AG04450 (cell line): ENCODE results near the gene HES5. TPM values are rescaled to one million over a fixed set of nuclear protein-coding genes. Genes with fewer than 3 reads are reported as not detected.
"Not testable (repeated sequence)": the region's sequence is repeated elsewhere in the genome, so short reads cannot be mapped to it uniquely, and the experiment has no call there.

Source experiments
- CTCF ChIA-PET: fragments of 300-600, 350-600 bp; formaldehyde crosslinking; extraction: SDS; loops from one replicate; lab custom pipeline; 2022; ENCODE audit warnings: antibody characterized with exemption, inconsistent platforms; lab: Charles Lee
- POLR2A ChIA-PET: fragments of 350-600 bp; formaldehyde crosslinking; extraction: SDS; loops from one replicate; lab custom pipeline; 2021; ENCODE audit warnings: antibody characterized with exemption, inconsistent platforms; lab: Yijun Ruan, JAX
- DNase-seq: peaks from one replicate; pipeline ENCODE4 v3.0.0-alpha.2; 2011; ENCODE audit warnings: low read depth, low spot score
- H3K27ac ChIP-seq: one replicate; pipeline ENCODE4 v1.5.1; 2012; ENCODE audit warnings: low read depth, low read length, control low read depth
- H3K27me3 ChIP-seq: one replicate; pipeline ENCODE4 v1.6.0; 2012; ENCODE audit warnings: low read length; ENCODE audit not compliant: control insufficient read depth, insufficient read depth
- H3K4me3 ChIP-seq: 2 replicates; pipeline ENCODE4 v1.5.1; 2011; ENCODE audit warnings: mild to moderate bottlenecking, low read depth, low read length, control low read depth
- H3K9me3 ChIP-seq: 2 replicates; pipeline ENCODE4 v1.5.1; 2012; ENCODE audit warnings: low read length; ENCODE audit not compliant: control insufficient read depth, insufficient read depth
- CTCF ChIP-seq: IDR thresholded peaks from 2 replicates; pipeline ENCODE4 v1.5.1; 2011; ENCODE audit warnings: low read depth, low read length, control low read depth, inconsistent platforms
- polyA plus RNA-seq: library from polyadenylated mRNA; depleted of rRNA; stranded (reverse); fragments of >200 nt; gene quantifications from 2 replicates; pipeline ENCODE4 v1.2.3, GENCODE V29; 2011

HES5 gene
- polyA plus RNA-seq, 1 experiment = not detected

DNA sequence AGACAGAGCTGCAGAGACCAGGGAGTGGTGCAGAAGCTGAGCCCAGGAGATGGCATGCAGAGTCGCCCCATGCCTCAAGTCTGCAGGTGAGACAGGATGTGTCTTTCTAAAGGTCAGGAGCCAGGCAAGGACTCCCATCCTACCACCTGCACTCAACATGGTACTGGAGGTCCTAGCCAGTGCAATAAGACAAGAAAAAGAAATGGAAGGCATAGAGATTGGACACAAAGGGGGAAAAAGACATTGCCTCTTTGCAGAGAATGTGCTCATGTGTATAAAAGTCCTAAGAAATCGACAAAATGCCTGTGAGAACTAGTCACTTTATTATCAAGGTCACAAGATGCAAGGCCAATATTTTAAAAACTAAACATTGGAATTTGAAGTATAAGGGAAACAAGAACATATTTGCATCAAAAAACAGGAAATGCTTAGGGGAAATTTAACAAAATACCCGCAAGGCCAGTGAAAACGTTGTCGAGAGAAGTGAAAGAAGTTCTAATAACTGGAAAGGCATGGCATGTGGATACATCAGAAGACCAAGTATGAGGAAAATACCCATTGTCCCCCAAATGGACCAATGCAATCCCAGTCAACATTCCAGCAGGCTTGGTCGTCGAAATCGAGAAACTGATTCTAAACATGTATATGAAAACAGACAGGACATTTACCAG, 43.3 kb upstream of the HES5 start:
- H3K4me3 ChIP-seq = no peak overlapping the region
- no peaks in the 10 kb centered on the region; the same call in 1 of the 2 replicates for H3K9me3 ChIP-seq
- POLR2A ChIA-PET = no interaction called here
- CTCF ChIA-PET = no interaction called here
- H3K27ac ChIP-seq = no peak overlapping the region
- peaks cover 19% of the 10 kb centered on the region for H3K27me3 ChIP-seq
- TF ChIP-seq CTCF = no peak
- no peak for DNase-seq

GRCh38 chr1:2571348-2571747, 41.3 kb upstream of the HES5 start:
- peaks cover 18% of the 10 kb centered on the region for H3K27me3 ChIP-seq
- POLR2A ChIA-PET = no interaction called here
- CTCF ChIA-PET = interaction anchor here (1.1 kb wide), 1 partner anchor 23 kb away, joined by 3 read pairs; no protein-coding TSS in a partner anchor
- no peaks in the 10 kb centered on the region; the same call in 1 of the 2 replicates for H3K9me3 ChIP-seq
- DNase-seq = no peak
- no peak overlapping the region for H3K27ac ChIP-seq
- no peak overlapping the region for H3K4me3 ChIP-seq
- TF ChIP-seq CTCF = no peak

GRCh38 chr1:2570332-2570731, 40.3 kb upstream of the HES5 start:
- ChIA-PET CTCF (interaction anchor here (1.1 kb wide), 1 partner anchor 22 kb away, joined by 3 read pairs; no protein-coding TSS in a partner anchor), POLR2A (no interaction called here)
- Histone ChIP-seq H3K9me3 (no peaks in the 10 kb centered on the region; the same call in 1 of the 2 replicates), H3K4me3 (no peak overlapping the region), H3K27ac (no peak overlapping the region), H3K27me3 (peaks cover 27% of the 10 kb centered on the region)
- no peak for DNase-seq
- TF ChIP-seq CTCF = no peak

DNA sequence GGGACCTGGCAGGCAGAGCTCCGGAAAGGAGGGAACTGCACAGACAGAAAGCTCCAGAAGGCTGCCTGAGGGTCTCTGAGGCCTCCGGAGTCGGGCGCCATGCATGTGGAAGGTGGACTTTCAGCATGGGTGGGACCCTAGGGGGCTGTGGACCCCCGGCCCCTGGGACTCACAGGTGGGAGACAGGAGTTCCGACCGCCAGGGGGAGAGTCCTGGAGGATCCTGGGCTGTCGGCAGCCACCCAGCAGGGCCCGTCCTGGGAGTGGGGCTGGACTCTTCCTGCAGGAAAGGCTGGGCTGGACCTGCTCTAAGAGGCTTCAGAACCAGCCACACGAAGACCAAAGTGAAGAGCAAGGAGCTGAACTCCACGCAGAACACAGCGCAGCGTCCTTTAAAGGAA, 39.6 kb upstream of the HES5 start:
- DNase-seq, H3K4me3 ChIP-seq, POLR2A ChIA-PET, CTCF ChIA-PET, H3K9me3 ChIP-seq, H3K27ac ChIP-seq: not testable (repeated sequence)
- peaks cover 32% of the 10 kb centered on the region for H3K27me3 ChIP-seq

GRCh38 chr1:2569060-2569459, 39.0 kb upstream of the HES5 start:
- POLR2A ChIA-PET = no interaction called here
- H3K4me3 ChIP-seq = no peak overlapping the region
- H3K27me3 ChIP-seq = peaks cover 35% of the 10 kb centered on the region
- TF ChIP-seq CTCF = no peak
- no peak overlapping the region for H3K27ac ChIP-seq
- H3K9me3 ChIP-seq = no peaks in the 10 kb centered on the region; the same call in 1 of the 2 replicates
- CTCF ChIA-PET = no interaction called here
- no peak for DNase-seq

GRCh38 chr1:2568187-2568816, 38.2 kb upstream of the HES5 start:
- H3K4me3 ChIP-seq, DNase-seq, H3K9me3 ChIP-seq, CTCF ChIA-PET, POLR2A ChIA-PET, H3K27ac ChIP-seq: not testable (repeated sequence)
- peaks cover 40% of the 10 kb centered on the region for H3K27me3 ChIP-seq
